OCI-LY7 (cell line): ENCODE results near the gene ARHGAP29. TPM values are rescaled to one million over a fixed set of nuclear protein-coding genes. Genes with fewer than 3 reads are reported as not detected.

Experiments
- BruUV-seq: library from RNA; stranded (reverse); fragments of 400-500 nt; replicated peaks from 2 replicates; lab custom pipeline; 2021; lab: Mats Ljungman, UMichigan
- CTCF ChIA-PET: fragments of 300-600 bp; sonication (Branson Sonifier 250); formaldehyde crosslinking; loops from one replicate; lab custom pipeline; 2022; ENCODE audit warnings: antibody characterized with exemption; ENCODE audit not compliant: unreplicated experiment; lab: Charles Lee
- POLR2A ChIA-PET: fragments of 300-600 bp; sonication (Branson Sonifier 250); formaldehyde crosslinking; loops from one replicate; lab custom pipeline; 2022; ENCODE audit warnings: antibody characterized with exemption; lab: Charles Lee
- DNase-seq: peaks from one replicate; pipeline ENCODE4 v3.0.0-alpha.2; 2015; ENCODE audit warnings: low spot score
- H2AFZ ChIP-seq: fragments of 200-600 bp; sonication (generic), shearing (Covaris generic); 2 replicates; pipeline ENCODE4 v1.6.1; 2014; ENCODE audit warnings: mild to moderate bottlenecking, antibody characterized with exemption, low read length, moderate library complexity
- H3K27ac ChIP-seq: fragments of 200-600 bp; sonication (generic); 2 replicates; pipeline ENCODE4 v1.5.1; 2014; ENCODE audit warnings: mixed run types, low read depth, mild to moderate bottlenecking, moderate library complexity, low read length, inconsistent platforms; ENCODE audit not compliant: poor library complexity, severe bottlenecking
- H3K36me3 ChIP-seq: fragments of 200-600 bp; sonication (generic); 2 replicates; pipeline ENCODE4 v1.6.1; 2014; ENCODE audit warnings: mild to moderate bottlenecking, antibody characterized with exemption, low read length, moderate library complexity, mixed read lengths; ENCODE audit not compliant: insufficient read depth
- H3K4me1 ChIP-seq: fragments of 200-600 bp; sonication (generic); 2 replicates; pipeline ENCODE4 v1.5.1; 2014; ENCODE audit warnings: mild to moderate bottlenecking, low read length; ENCODE audit not compliant: insufficient read depth, poor library complexity, severe bottlenecking
- H3K4me2 ChIP-seq: fragments of 200-600 bp; sonication (generic); 2 replicates; pipeline ENCODE4 v1.6.1; 2014; ENCODE audit warnings: mild to moderate bottlenecking, low read length
- H3K4me3 ChIP-seq: fragments of 200-600 bp; sonication (generic); 2 replicates; pipeline ENCODE4 v1.5.1; 2014; ENCODE audit warnings: mild to moderate bottlenecking, low read depth, low read length; ENCODE audit not compliant: poor library complexity, severe bottlenecking
- H3K79me2 ChIP-seq: fragments of 200-600 bp; sonication (generic); 2 replicates; pipeline ENCODE4 v1.6.1; 2016; ENCODE audit warnings: low read depth, mild to moderate bottlenecking, low read length, moderate library complexity, mixed read lengths; ENCODE audit not compliant: insufficient read depth
- H3K9me2 ChIP-seq: fragments of 200-600 bp; sonication (generic); 2 replicates; pipeline ENCODE4 v1.6.1; 2016; ENCODE audit warnings: mild to moderate bottlenecking, low read length, mixed read lengths; ENCODE audit not compliant: insufficient read depth
- H3K9me3 ChIP-seq: fragments of 200-600 bp; sonication (generic); 2 replicates; pipeline ENCODE4 v1.6.1; 2014; ENCODE audit warnings: mild to moderate bottlenecking, mixed run types, low read length, mixed read lengths
- H4K20me1 ChIP-seq: fragments of 200-600 bp; sonication (generic); 2 replicates; pipeline ENCODE4 v1.6.1; 2014; ENCODE audit warnings: mild to moderate bottlenecking, antibody characterized with exemption, low read length, moderate library complexity, mixed read lengths; ENCODE audit not compliant: insufficient read depth
- EZH2phosphoT487 ChIP-seq: fragments of 200-600 bp; sonication (generic); IDR thresholded peaks from 2 replicates; pipeline ENCODE4 v1.6.1; 2018; ENCODE audit warnings: low read depth, borderline replicate concordance, mild to moderate bottlenecking, mixed run types, antibody characterized with exemption, low read length, moderate library complexity, mixed read lengths
- intact Hi-C: fragments of 100-400 bp; cut with micrococcal nuclease; formaldehyde crosslinking; loops from one replicate; pipeline ENCODE4 v1.10.0; 2022; ENCODE audit not compliant: unreplicated experiment
- total RNA-seq, 2 experiments: library from RNA; depleted of rRNA in 1 of 2; stranded (reverse); fragments of >200 nt in 1 of 2; shearing (Covaris generic) in 1 of 2; gene quantifications; 2 replicates each; pipeline ENCODE4 v1.2.3, GENCODE V29; 2014 to 2022
- TF ChIP-seq, protein P1 (sequence below): fragments of 200-600 bp; sonication (generic); conservative IDR thresholded peaks from 2 replicates; pipeline ENCODE4 v1.5.1; 2014; ENCODE audit warnings: mild to moderate bottlenecking, antibody characterized with exemption, low read length, moderate library complexity, mixed read lengths

ARHGAP29 gene
- total RNA-seq, 2 experiments from 2014 or later, result 0.06 TPM; not detected in 1

DNA sequence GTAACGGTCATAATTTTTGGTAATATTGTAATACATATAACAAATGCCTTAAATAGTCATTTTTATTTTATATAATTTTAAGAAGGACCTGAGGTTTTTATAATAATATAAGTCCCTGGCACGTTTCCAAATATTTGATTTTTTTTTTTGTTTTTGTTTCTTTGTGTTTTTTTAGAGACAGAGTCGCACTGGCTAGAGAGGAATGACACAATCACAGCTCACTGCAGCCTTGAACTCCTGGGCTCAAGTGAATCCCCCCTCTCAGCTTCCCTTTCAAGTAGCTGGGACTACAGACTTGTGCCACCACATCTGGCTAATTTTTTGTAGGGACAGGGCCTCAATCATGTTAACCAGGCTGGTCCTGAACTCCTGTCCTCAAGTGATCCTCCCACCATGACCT, 29.7 kb downstream of the ARHGAP29 start:
- Histone ChIP-seq H3K9me2 (no peaks in the 10 kb centered on the region), H3K4me2 (no peak overlapping the region), H2AFZ (no peak overlapping the region), H3K4me1 (no peaks in the 10 kb centered on the region), H3K36me3 (no peaks in the 10 kb centered on the region), H3K4me3 (no peak overlapping the region), H4K20me1 (no peaks in the 10 kb centered on the region), H3K27ac (no peak overlapping the region), H3K9me3 (no peaks in the 10 kb centered on the region), H3K79me2 (no peaks in the 10 kb centered on the region)
- ChIA-PET POLR2A (no interaction called here), CTCF (no interaction called here)
- TF ChIP-seq, protein P1, sequence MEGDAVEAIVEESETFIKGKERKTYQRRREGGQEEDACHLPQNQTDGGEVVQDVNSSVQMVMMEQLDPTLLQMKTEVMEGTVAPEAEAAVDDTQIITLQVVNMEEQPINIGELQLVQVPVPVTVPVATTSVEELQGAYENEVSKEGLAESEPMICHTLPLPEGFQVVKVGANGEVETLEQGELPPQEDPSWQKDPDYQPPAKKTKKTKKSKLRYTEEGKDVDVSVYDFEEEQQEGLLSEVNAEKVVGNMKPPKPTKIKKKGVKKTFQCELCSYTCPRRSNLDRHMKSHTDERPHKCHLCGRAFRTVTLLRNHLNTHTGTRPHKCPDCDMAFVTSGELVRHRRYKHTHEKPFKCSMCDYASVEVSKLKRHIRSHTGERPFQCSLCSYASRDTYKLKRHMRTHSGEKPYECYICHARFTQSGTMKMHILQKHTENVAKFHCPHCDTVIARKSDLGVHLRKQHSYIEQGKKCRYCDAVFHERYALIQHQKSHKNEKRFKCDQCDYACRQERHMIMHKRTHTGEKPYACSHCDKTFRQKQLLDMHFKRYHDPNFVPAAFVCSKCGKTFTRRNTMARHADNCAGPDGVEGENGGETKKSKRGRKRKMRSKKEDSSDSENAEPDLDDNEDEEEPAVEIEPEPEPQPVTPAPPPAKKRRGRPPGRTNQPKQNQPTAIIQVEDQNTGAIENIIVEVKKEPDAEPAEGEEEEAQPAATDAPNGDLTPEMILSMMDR, result no peak
- no peak for TF ChIP-seq EZH2phosphoT487
- intact Hi-C loops, result no loop called here
- BruUV-seq, result no TSS peak
- no peak for DNase-seq

DNA sequence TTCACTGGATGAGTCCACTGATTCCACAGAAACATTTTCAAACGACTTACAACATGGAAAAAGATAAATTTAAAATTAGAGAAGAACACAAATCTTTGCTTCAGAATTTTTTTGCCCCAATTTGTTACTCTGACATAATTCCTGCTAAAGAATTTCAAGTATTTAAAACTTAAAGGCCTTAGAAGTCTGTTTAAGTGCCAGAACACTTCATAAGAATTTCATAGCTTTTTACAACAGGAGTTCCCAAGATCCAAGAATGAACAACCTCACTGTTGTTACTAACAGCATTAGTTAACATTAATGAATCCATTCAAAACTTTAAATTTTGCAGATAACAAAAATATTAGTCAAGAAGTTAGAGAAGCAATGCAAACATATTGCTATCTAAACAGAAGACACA, 31.7 kb downstream of the ARHGAP29 start:
- no peaks in the 10 kb centered on the region for H3K36me3 ChIP-seq
- no TSS peak for BruUV-seq
- H4K20me1 ChIP-seq, result no peaks in the 10 kb centered on the region
- no peaks in the 10 kb centered on the region for H3K9me2 ChIP-seq
- DNase-seq, result no peak
- H3K4me2 ChIP-seq, result no peak overlapping the region
- no peaks in the 10 kb centered on the region for H3K9me3 ChIP-seq
- ChIA-PET POLR2A (interaction anchor here (1.3 kb wide), 1 partner anchor 9 kb away, joined by 6 read pairs; no protein-coding TSS in a partner anchor), CTCF (no interaction called here)
- H3K79me2 ChIP-seq, result no peaks in the 10 kb centered on the region
- no peak overlapping the region for H3K27ac ChIP-seq
- H3K4me1 ChIP-seq, result no peaks in the 10 kb centered on the region
- intact Hi-C loops, result no loop called here
- no peak for TF ChIP-seq EZH2phosphoT487
- TF ChIP-seq, protein P1, result no peak
- H2AFZ ChIP-seq, result no peak overlapping the region
- no peak overlapping the region for H3K4me3 ChIP-seq

DNA sequence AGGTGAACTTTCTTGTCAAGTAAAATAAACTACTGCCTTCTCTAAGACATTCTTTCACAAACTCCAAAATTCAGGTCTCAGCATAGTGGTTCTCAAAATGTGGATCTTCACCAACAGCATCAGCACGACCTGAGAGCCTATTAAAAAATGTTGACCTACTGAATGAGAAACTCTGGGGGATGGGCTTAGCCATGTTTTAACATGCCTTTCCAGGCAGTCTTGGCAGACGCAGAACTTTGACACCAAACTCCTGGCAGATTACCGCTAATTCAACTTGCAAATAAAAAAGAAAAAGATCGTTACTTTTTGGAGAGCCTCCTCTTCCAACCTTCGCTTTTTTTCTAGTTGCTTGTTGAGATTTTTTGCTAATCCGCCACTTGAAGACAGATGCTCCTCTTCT, 35.1 kb downstream of the ARHGAP29 start:
- DNase-seq, result no peak
- ChIA-PET POLR2A (interaction anchor here (1.0 kb wide), 1 partner anchor 24 kb away, joined by 3 read pairs; no protein-coding TSS in a partner anchor), CTCF (no interaction called here)
- H2AFZ ChIP-seq, result no peak overlapping the region
- BruUV-seq, result no TSS peak
- H3K9me3 ChIP-seq, result no peaks in the 10 kb centered on the region
- H3K9me2 ChIP-seq, result no peaks in the 10 kb centered on the region
- H3K36me3 ChIP-seq, result no peaks in the 10 kb centered on the region
- no peak overlapping the region for H3K4me3 ChIP-seq
- intact Hi-C loops, result no loop called here
- no peak overlapping the region for H3K27ac ChIP-seq
- H3K4me1 ChIP-seq, result no peaks in the 10 kb centered on the region
- no peaks in the 10 kb centered on the region for H4K20me1 ChIP-seq
- H3K79me2 ChIP-seq, result no peaks in the 10 kb centered on the region
- no peak overlapping the region for H3K4me2 ChIP-seq
- TF ChIP-seq EZH2phosphoT487, result no peak
- TF ChIP-seq, protein P1, result no peak
